GM18505 (cell line): ENCODE results near the gene SCAANT1.

Experiments
- ATAC-seq: cut with Tn5 transposase; IDR thresholded peaks from one replicate; pipeline ENCODE4 v1.9.1; 2021; ENCODE audit not compliant: unreplicated experiment
- POLR2A ChIP-seq: IDR thresholded peaks from 4 replicates; pipeline ENCODE4 v1.6.1; 2011; ENCODE audit warnings: borderline replicate concordance; ENCODE audit not compliant: insufficient read depth, insufficient read length; ENCODE audit errors: extremely low read depth

The SCAANT1 gene

GRCh38 chr3:63946753-63947152 lies 34.6 kb upstream of the SCAANT1 start:
- no peak for TF ChIP-seq POLR2A
- ATAC-seq = no peak

DNA sequence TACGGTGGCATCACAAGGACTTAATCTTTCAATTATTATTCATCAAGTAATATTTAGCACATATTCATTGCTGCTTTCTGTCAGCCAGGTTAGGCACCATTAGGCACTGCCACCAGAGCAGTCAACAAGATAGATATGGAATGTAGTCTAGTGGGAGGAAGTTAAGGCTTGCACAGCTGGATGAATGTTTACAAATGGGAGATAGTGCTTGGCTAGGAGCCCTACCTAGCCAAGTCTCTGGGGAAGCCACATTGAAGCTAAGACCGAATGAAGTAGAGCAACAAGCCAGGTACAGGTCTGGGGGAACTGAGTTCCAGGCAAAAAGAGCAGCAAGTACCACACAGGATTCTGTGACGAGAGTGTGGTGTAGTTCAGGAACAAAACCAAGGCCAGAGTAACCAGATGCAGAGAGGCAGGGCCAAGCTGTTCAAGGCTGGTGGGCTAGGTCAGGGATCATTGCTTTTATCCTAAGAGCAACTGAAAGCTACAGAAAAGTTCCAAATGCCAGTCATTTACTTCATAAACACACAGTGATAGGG lies 33.4 kb upstream of the SCAANT1 start:
- ATAC-seq = no peak
- TF ChIP-seq POLR2A = no peak

DNA sequence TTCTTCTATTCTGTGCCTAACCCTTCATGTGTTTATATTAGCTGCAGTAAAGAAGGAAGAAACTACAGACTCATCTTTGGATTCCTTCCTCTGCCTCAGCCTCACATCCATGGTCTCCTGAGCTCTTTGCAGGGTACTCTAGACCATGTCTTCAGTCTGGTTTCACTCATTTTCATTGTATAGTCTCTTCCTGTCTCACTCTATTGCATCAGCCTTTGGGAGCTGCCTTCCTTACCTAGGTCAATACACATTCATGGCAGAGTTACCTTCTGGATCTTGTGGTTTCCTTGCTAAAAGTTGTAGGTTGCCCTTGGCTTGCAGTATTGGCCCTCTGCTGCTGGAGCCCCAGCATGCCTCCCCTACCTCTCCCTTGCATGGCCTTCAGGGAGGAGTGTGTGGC lies 31.5 kb upstream of the SCAANT1 start:
- no peak for TF ChIP-seq POLR2A
- no peak for ATAC-seq

- TF ChIP-seq POLR2A = no peak
Measured at GRCh38 chr3:63942528-63942927, 30.3 kb upstream of the SCAANT1 start.

DNA sequence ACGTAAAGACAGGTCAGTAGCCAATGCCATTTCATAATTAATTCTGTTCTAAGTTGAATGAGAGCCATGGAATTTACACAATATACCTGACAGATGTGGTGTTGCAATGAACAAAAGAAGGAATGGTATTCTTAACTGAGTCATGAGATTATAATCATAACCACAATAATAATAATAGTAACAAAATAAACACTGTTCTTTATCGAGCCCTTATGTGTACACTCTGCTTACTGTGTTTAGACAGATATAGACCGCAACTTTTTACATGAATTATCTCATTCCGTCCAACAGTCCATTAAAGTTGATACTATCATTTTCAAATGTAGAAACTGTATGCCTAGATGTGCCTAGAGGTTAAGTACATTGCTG lies 28.2 kb upstream of the SCAANT1 start:
- no peak for ATAC-seq
- TF ChIP-seq POLR2A = no peak

More at GRCh38 chr3:63942528-63942927, 30.3 kb upstream of the SCAANT1 start:
- ATAC-seq = no peak

DNA sequence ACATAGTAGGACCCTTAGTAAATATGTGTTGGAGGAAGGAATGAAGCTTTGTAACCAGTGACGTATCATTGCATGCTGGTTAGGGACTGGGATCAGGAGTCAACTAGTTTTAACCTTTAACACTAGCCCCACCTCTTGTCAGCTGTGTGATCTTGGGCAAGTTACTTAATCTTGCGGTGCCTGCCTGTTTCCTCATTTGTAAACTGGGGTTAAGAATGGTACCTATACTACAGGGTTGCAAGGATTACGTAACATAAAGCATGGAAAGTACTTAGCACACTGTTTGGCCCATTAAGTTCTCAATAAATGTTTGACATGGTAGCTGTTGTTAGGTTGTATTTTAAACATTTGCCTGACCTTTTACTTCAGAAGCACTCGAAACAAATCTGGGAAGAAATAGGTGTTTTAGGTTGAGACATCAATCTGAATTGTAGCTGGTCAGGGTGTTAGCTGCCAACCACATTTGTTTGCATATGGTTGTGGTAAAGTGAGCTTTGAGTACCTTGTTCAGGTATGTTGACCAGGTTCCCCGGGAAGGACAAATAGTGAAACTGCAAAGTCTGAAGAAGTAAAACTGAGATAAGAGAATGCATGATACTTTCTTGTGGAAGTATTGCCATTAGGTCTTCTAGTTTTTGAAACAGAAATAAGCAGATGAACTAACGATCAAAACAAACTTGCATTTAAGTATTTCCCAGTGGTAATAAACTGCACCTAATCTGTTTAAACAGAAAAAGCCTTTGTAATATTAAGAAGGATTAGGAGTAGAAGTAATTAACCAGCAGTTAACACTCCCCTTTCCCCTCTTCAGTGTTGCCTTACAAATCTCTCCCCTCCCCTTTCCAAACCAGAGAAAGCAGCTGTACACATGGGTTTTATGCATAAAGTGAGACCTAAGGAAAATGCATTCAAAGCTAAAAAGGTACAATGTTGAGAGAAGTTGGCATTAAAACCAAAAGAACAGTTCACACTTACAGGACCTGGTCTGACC lies 25.8 kb upstream of the SCAANT1 start:
- TF ChIP-seq POLR2A = no peak
- ATAC-seq = peak; percentile 61

DNA sequence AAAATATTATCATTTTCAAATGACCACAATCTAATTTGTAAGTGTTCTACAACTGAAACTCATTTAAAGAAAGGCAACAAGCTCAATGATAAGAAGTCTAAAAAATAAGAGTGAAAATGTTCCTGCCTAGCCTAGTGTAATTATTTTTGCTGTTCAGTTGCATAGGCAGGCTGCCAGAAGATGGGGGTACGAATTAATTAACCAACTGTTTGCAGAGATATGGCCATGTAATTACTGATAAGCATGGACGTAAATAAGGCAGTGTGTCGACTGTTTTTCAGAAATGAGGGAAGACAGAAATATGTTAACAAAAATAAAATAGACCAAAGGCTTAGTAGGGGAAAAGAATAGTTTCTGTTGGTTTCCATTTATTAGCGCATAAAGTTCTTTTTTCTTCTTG lies 24.7 kb upstream of the SCAANT1 start:
- TF ChIP-seq POLR2A = no peak
- ATAC-seq = no peak

GRCh38 chr3:63934041-63934866 lies 22.1 kb upstream of the SCAANT1 start:
- no peak for TF ChIP-seq POLR2A
- ATAC-seq = no peak

DNA sequence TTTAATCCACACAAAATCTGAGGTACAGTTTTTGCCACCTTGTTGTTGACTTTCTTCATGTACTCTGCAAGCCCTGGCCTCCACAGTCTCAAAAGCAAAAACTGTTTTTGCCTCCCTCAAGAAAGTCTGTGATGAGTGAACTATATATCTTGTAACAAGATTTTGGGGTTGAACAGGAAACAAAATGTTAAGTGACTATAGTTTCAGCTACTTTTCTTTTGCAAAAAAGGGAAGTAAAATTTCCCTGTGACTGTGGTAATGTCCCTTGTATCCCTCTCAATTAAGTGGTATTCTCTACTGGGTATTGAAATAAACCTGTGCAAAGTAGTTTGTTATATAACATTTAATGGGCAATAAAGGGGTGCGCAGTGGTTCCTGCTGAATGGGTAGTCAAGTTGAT lies 21.3 kb upstream of the SCAANT1 start:
- ATAC-seq = peak; percentile 60

GRCh38 chr3:63932509-63933212 lies 20.5 kb upstream of the SCAANT1 start:
- no peak for ATAC-seq
- no peak for TF ChIP-seq POLR2A

More for the DNA sequence above, 21.3 kb upstream of the SCAANT1 start:
- no peak for TF ChIP-seq POLR2A

GRCh38 chr3:63931290-63931689 lies 19.1 kb upstream of the SCAANT1 start:
- no peak for TF ChIP-seq POLR2A
- ATAC-seq = no peak

GRCh38 chr3:63927422-63928280 lies 15.5 kb upstream of the SCAANT1 start:
- peak; percentile 79 for ATAC-seq
- no peak for TF ChIP-seq POLR2A

GRCh38 chr3:63926309-63926708 lies 14.1 kb upstream of the SCAANT1 start:
- ATAC-seq = no peak
- TF ChIP-seq POLR2A = no peak
